Measurements from ENCODE around the gene CSTB. TPM values are rescaled to one million over a fixed set of nuclear protein-coding genes. Genes with fewer than 3 reads are reported as not detected.

Gene CSTB
- total and polyA plus RNA-seq, 4 donors: 33.2 to 263 (median 181) TPM

DNA sequence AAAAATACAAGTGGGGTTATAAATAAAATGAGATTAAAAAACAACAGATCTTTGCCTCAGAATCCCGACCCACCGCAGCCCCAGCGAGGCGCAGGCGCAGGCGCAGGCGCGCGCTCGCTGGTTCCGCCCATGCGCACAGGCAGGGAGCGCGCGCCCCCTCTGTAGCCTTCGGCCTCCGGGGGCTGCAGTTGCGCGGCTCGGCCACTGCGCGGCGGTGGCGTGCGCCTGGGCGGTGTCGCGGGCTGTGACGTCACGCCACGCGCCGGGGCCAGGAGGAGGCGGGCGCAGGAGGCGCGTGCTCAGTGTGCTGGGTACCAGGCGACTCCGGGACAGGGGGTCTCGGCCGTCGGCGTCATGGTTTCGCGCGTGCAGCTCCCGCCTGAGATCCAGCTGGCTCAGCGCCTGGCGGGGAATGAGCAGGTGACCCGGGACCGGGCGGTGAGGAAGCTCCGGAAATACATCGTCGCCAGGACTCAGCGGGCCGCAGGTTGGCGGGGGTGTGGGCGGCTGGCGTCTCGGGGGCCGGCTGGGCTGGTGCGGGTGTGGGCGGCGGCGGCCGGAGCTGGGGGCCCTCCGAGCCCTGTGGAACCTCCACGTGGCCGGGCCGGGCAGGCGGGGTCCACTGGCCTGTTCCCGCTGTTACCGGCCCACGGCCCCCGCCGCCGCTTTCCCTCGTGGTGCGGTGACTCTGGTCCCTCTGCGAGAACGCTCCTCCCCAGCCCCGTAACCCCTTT is 13.3 kb upstream of the CSTB start, which contains the start of gene RRP1:
RRP1 (plus strand) TSS at position 302 of the 734 bp plus-strand sequence; CDS start at position 355, 53 bp downstream.
- TF ChIP-seq, protein P1, sequence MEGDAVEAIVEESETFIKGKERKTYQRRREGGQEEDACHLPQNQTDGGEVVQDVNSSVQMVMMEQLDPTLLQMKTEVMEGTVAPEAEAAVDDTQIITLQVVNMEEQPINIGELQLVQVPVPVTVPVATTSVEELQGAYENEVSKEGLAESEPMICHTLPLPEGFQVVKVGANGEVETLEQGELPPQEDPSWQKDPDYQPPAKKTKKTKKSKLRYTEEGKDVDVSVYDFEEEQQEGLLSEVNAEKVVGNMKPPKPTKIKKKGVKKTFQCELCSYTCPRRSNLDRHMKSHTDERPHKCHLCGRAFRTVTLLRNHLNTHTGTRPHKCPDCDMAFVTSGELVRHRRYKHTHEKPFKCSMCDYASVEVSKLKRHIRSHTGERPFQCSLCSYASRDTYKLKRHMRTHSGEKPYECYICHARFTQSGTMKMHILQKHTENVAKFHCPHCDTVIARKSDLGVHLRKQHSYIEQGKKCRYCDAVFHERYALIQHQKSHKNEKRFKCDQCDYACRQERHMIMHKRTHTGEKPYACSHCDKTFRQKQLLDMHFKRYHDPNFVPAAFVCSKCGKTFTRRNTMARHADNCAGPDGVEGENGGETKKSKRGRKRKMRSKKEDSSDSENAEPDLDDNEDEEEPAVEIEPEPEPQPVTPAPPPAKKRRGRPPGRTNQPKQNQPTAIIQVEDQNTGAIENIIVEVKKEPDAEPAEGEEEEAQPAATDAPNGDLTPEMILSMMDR (IDR thresholded peaks at IDR 0.05; ENCODE audit: control extremely low read depth, extremely low read depth): peak; percentile 99
- peak within 1 kb of the TSS; percentile 74 to 83 for H3K27ac ChIP-seq (ENCODE audit: low read depth in 1 of 2, low read length in 1 of 2)
- WGBS, 2 donors: 1% methylated on average over 57 to 83 of the region's 83 CpGs
- peaks cover 10 to 29% (median 14%) of the 10 kb centered on the region in 4 donors for H3K36me3 ChIP-seq (ENCODE audit: control insufficient read depth in 4 of 4, insufficient read depth in 4 of 4, low read length in 4 of 4)
- H3K4me3 ChIP-seq: peak within 1 kb of the TSS; percentile 84
- no peaks in the 10 kb centered on the region for H3K27me3 ChIP-seq (ENCODE audit: control insufficient read depth in 3 of 3, insufficient read depth in 3 of 3, low read length in 2 of 3)
- peak; percentile 98 for ATAC-seq (ENCODE audit: insufficient read depth, low FRiP score)
- peaks cover 0 to 11% (median 5%) of the 10 kb centered on the region in 5 donors for H3K4me1 ChIP-seq (ENCODE audit: control insufficient read depth in 5 of 5, insufficient read depth in 5 of 5, low read length in 5 of 5)
- peak within 1 kb of the TSS; percentile 85 to 93 for H3K9ac ChIP-seq (ENCODE audit: insufficient read depth in 1 of 2, low read length in 2 of 2)
- DNase-seq: peak; percentile 93 to 95 (median 95)
- H3K9me3 ChIP-seq (ENCODE audit: control insufficient read depth in 4 of 4, insufficient read depth in 3 of 4, low read length in 3 of 4): no peaks in the 10 kb centered on the region

DNA sequence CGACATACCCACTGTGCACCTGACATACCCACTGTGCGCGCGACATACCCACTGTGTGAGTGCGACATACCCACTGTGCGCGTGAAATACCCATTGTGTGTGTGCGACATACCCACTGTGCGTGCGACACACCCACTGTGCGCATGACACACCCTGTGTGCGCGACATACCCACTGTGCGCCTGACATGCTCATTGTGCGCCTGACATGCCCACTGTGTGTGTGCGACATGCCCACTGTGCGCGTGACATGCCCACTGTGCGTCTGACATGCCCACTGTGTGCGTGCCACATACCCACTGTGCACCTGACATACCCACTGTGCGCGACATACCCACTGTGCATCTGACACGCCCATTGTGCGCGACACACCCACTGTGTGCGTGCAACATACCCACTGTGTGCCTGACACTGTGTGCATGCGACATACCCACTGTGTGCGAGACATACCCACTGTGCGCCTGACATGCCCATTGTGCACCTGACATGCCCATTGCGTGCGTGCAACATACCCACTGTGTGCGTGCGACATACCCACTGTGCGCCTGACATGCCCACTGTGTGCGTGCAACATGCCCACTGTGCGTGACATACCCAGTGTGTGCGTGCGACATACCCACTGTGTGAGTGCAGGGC is 10.8 kb upstream of the CSTB start:
- Histone ChIP-seq H3K4me3 (no peak overlapping the region), H3K4me1 (ENCODE audit: control insufficient read depth in 5 of 5, insufficient read depth in 5 of 5, low read length in 5 of 5) (peaks cover 0 to 11% (median 5%) of the 10 kb centered on the region in 5 donors), H3K9ac (ENCODE audit: insufficient read depth in 1 of 2, low read length in 2 of 2) (no peak overlapping the region), H3K27ac (ENCODE audit: low read depth in 1 of 2, low read length in 1 of 2) (no peak overlapping the region), H3K27me3 (ENCODE audit: control insufficient read depth in 3 of 3, insufficient read depth in 3 of 3, low read length in 2 of 3) (no peaks in the 10 kb centered on the region), H3K9me3 (ENCODE audit: control insufficient read depth in 4 of 4, insufficient read depth in 3 of 4, low read length in 3 of 4) (no peaks in the 10 kb centered on the region), H3K36me3 (ENCODE audit: control insufficient read depth in 4 of 4, insufficient read depth in 4 of 4, low read length in 4 of 4) (peaks cover 1 to 5% (median 2%) of the 10 kb centered on the region in 4 donors)
- no peak for DNase-seq
- whole genome bisulfite sequencing, 2 donors: 94 to 95% methylated on average over 37 to 38 of the region's 38 CpGs
- ATAC-seq (ENCODE audit: insufficient read depth, low FRiP score): no peak
- TF ChIP-seq, protein P1 (IDR thresholded peaks at IDR 0.05; ENCODE audit: control extremely low read depth, extremely low read depth): no peak

DNA sequence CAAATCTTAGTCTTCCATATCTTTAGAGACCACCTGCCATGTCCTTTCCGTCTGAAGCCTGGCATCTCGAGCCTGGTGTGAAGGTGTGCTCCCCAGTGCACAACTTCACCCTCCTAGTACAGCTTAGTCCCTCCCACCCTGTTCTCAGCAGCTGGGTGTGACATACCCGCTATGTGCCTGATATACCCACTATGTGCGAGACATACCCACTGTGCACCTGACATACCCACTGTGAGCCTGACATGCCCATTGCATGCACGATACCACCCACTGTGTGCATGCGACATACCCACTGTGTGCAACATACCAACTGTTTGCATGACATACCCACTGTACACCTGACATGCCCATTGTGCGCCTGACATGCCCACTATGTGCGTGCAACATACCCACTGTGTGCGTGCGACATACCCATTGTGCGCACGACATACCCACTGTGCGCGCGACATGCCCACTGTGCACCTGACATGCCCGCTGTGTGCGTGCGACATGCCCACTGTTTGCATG is 10.2 kb upstream of the CSTB start:
- H3K9me3 ChIP-seq (ENCODE audit: control insufficient read depth in 4 of 4, insufficient read depth in 3 of 4, low read length in 3 of 4): no peaks in the 10 kb centered on the region
- ATAC-seq (ENCODE audit: insufficient read depth, low FRiP score) (no peak), DNase-seq (no peak)
- H3K27ac ChIP-seq (ENCODE audit: low read depth in 1 of 2, low read length in 1 of 2): no peak overlapping the region
- H3K27me3 ChIP-seq (ENCODE audit: control insufficient read depth in 3 of 3, insufficient read depth in 3 of 3, low read length in 2 of 3): no peaks in the 10 kb centered on the region
- H3K9ac ChIP-seq (ENCODE audit: insufficient read depth in 1 of 2, low read length in 2 of 2): no peak overlapping the region
- TF ChIP-seq, protein P1 (IDR thresholded peaks at IDR 0.05; ENCODE audit: control extremely low read depth, extremely low read depth): no peak
- H3K36me3 ChIP-seq (ENCODE audit: control insufficient read depth in 4 of 4, insufficient read depth in 4 of 4, low read length in 4 of 4): peaks cover 0 to 2% (median 1%) of the 10 kb centered on the region in 4 donors
- no peak overlapping the region for H3K4me3 ChIP-seq
- 88 to 91% methylated on average over 18 of the region's 18 CpGs for WGBS, 2 donors
- peaks cover 0 to 11% (median 5%) of the 10 kb centered on the region in 5 donors for H3K4me1 ChIP-seq (ENCODE audit: control insufficient read depth in 5 of 5, insufficient read depth in 5 of 5, low read length in 5 of 5)
